ENCODE results near the gene HS6ST3.
"Not testable (repeated sequence)": the region's sequence is repeated elsewhere in the genome, so short reads cannot be mapped to it uniquely, and the experiment has no call there.

The HS6ST3 gene

DNA sequence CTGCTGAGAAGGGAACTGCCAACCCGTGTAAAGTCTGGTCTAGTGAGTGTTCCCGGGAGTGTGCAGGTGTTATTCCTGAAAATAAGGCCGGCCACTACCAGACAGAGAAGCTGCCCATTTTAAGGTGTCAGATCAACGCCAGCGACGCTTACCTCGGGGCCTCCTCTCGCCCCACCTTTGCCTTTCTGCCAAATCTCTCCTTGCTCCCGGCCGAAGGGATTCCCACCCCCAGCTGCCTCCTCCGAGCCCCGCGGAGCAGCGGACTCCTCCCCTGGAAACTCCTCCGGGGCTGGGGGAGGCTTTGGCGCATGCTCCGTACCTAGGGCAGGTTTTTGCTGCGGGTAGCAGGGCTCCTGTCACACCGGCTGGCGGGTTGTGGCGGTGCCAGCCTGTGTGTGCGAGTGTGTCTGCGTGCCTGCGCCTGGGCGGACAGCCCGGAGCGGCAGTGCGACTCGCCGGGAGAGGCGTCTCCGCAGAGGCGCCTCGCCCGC is at the start of gene HS6ST3:
HS6ST3 (plus strand) TSS at position 359 of the 491 bp plus-strand sequence.
- no peak for DNase-seq (ENCODE audit: low read depth, low spot score)

DNA sequence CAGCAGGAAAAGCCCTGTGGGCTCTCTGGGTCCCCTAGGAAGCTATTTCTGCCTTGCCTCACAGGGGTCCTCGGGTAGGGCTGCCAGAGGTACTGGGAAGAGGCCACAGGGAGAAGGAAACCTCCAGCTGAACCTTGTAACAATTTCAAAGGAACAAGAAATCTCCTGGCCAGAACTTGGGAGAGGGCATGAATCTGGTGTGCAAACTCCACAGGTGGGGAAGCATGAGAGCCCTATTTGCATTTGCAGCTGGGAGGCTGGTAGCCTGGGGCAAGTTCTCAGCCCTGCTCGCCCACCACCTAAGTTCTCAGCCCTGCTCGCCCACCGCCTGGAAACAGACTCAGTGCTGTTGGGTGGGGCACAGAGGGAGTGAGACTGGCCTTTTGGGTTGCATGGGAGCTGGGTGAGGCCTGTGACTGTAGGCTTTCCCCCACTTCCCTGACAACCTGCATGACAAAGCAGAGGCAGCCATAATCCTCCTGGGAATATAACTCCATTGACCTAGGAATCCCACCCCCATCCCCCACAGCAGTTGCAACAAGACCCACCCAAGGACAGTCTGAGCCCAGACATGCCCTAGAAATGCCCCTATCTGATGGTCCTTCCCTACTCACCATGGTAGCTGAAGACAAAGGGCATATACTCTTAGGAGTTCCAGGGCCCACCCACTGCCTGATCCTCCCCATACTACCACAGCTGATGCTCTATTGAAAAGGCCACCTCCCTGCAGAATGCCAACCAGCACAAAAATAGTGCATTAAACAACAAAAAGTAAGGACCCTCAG is 48.4 kb upstream of the HS6ST3 start:
- DNase-seq (ENCODE audit: low read depth, low spot score), result no peak

DNA sequence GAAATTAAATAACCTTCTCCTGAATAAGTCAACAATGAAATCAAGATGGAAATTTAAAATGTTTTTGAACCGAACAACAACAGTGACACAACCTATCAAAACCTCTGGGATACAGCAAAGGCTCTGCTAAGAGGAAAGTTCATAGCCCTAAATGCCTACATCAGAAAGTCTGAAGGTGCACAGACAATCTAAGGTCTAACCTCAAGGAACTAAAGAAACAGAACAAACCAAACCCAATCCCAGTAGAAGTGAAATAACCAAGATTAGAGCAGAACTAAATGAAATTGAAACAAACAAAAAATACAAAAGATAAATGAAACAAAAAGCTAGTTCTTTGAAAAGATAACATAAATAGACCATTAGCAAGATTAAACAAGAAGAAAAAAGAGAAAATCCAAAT is 45.7 kb upstream of the HS6ST3 start:
- no peak for DNase-seq (ENCODE audit: low read depth, low spot score)

DNA sequence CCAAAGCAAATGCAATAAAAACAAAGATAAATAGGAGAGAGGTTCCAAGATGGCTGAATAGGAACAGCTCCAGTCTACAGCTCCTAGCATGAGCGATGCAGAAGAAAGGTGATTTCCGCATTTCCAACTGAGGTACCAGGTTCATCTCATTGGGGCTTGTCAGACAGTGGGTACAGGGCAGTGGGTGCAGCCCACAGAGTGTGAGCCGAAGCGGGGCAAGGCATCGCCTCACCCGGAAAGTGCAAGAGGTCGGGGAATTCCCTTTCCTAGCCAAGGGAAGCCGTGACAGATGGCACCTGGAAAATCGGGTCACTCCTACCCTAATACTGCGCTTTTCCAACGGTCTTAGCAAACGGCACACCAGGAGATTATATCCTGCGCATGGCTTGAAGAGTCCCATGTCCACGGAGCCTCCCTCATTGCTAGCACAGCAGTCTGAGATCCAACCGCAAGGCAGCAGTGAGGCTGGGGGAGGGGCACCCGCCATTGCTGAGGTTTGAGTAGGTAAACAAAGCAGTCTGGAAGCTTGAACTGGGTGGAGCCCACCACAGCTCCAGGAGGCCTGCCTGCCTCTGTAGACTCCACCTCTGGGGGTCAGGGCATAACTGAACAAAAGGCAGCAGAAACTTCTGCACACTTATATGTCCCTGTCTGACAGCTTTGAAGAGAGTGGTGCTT is 43.3 kb upstream of the HS6ST3 start:
- DNase-seq (ENCODE audit: low read depth, low spot score), result not testable (repeated sequence)

DNA sequence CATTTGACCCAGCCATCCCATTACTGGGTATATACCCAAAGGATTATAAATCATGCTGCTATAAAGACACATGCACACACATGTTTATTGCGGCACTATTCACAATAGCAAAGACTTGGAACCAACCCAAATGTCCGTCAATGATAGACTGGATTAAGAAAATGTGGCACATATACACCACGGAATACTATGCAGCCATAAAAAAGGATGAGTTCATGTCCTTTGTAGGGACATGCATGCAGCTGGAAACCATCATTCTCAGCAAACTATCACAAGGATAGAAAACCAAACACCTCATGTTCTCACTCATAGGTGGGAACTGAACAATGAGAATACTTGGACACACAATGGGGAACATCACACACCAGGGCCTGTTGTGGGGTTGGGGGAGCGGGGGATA is 39.0 kb upstream of the HS6ST3 start:
- not testable (repeated sequence) for DNase-seq (ENCODE audit: low read depth, low spot score)

DNA sequence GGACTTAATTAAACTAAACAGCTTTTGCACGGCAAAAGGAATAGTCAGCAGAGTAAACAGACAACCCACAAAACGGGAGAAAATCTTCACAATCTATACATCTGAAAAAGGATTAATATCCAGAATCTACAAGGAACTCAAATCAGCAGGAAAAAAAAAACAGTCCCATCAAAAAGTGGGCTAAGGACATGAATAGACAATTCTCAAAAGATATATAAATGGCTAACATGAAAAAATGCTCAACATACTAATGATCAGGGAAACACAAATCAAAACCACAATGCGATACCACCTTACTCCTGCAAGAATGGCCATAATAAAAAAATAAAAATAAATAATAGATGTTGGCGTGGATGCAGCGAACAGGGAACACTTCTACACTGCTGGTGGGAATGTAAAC is 38.4 kb upstream of the HS6ST3 start:
- DNase-seq (ENCODE audit: low read depth, low spot score), result not testable (repeated sequence)

DNA sequence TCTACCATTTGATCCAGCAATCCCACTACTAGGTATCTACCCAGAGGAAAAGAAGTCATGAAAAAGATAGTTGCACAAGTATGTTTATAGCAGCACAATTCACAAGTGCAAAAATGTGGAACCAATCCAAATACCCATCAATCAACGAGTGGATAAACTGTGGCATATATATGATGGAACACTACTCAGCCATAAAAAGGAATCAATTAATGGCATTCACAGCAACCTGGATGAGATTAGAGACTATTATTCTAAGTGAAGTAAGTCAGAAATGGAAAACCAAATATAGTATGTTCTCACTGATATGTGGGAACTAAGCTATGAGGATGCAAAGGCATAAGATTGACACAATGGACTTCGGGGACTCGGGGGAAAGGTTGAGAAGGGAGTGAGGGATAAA is 38.0 kb upstream of the HS6ST3 start:
- not testable (repeated sequence) for DNase-seq (ENCODE audit: low read depth, low spot score)

DNA sequence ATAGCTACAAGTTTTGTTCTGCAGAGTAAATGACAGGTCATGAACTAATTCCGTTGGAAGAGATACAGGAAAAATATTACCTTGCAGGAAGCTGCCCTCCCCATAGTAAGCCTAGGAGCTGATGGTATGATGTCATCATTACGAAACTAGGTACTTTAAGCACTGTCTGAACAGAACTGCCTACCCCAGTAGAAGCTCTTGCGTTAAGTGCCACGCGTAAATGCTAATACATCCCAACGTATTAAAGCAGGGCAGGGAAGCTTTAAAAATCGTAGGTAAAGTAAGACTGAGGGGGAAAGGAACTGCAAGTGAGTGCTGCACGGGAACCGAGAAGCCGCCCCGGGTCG is 37.3 kb upstream of the HS6ST3 start:
- no peak for DNase-seq (ENCODE audit: low read depth, low spot score)

DNA sequence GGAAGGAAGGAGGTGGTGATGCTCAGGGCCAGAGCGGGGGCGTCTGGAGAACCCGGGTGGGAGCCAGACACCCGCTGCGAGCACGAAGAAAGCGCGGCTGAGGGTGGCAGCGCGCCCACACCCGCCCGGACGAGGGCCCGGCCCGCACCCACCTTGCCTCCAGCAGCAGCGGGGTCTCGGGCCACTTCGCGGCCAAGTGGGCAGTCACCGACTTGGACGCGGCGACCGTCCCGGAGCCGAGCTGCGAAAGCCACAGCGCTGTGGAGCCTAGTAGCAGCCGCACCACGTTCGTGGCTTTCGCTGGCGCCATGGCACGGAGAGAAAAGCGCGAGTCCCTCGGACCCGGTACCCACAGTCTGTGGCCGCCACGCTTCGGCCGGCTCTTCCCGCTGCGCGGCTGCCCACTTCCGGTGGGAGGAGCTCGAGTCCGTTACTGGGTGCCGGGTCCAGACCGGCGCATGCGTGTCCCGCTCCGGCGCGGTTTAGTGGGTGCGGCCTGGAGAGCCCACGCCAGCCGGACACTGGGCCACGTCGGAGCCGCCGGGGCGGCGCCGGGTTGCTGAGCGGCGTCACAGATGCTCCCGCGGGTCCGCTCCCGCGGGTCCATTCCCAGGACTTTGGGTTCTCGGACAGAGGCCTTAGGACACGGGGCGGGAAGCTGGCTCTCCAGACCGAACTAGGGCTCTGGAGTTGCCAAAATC is 36.8 kb upstream of the HS6ST3 start, which contains the start of gene UGGT2:
UGGT2 (minus strand) TSS at position 399 of the 701 bp plus-strand sequence; CDS start at position 310, 89 bp downstream.
- no peak for DNase-seq (ENCODE audit: low read depth, low spot score)

DNA sequence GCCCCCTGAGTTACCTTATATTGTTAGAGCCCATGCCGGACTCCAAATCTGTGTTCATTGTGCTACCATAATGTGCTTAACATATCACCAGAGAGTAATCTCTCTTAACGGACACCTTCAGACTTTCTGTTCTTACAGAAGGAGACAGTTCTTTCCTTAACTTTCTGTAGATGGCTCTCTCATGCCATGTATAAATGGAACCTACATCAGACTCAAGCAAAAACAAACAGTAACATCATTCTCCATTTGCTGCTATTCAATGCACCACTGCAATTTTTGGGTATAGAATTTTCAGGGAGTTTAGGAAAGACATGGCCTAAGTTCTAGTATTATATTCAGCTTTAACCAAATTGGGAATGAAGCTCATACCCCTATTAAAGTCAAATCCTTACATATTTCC is 24.1 kb upstream of the HS6ST3 start:
- DNase-seq (ENCODE audit: low read depth, low spot score), result no peak

DNA sequence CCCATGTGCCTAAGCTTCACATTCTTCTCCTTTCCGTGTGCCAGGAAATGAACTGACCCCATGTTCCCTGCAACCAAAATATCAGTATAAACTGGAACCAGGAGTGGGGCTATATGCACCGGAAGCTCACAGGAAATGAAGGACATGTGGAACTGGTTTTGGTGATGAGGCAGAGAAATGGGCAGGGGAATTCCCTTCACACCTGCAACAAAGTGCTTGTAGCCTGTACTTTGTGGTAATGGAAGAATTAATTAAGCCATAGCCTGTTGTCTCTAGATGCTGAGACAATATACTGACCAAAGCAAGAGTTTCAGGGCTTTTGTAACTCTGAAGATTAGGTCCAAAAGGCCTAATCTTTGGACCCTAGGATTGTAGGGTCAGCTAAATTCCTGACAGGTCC is 21.2 kb upstream of the HS6ST3 start:
- DNase-seq (ENCODE audit: low read depth, low spot score), result no peak

DNA sequence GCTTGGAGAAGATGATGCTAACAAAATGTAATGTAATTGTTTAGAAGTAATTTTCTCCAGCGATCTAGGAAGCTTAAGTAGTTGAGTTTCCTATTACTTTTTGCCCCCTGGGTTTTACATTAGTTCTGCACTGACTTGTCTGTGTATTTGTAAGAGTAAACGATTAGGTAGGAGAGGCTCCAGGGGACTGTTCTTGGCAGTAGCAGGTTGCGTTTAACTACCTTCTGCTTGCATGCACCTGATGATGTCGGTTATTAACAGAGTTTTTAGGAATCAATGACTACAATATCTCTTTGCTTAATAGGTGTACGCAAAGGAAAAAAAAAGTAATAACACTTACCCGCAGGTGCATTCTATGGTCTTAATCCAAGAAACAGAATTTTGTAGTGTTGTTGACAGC is 18.4 kb upstream of the HS6ST3 start:
- no peak for DNase-seq (ENCODE audit: low read depth, low spot score)

DNA sequence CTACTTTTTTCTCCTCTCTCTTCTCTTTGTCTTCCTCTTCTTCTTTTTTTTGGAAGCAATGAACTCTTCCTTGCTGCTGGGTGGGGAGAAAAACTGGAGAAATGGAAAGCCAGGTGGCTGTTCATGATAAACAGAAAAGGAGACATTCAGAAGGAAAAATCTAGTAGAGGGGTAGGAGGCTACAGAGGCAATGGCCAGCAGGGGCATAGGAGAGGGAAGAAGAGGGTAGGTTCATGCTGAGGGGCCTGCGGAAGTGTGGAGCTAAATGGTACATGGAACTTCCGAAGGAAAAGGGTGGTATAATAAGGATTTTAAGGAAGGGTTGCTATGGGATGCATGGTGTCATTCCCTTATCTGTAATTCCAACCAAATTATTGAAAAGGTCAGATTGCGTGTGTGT is 17.5 kb upstream of the HS6ST3 start:
- no peak for DNase-seq (ENCODE audit: low read depth, low spot score)

DNA sequence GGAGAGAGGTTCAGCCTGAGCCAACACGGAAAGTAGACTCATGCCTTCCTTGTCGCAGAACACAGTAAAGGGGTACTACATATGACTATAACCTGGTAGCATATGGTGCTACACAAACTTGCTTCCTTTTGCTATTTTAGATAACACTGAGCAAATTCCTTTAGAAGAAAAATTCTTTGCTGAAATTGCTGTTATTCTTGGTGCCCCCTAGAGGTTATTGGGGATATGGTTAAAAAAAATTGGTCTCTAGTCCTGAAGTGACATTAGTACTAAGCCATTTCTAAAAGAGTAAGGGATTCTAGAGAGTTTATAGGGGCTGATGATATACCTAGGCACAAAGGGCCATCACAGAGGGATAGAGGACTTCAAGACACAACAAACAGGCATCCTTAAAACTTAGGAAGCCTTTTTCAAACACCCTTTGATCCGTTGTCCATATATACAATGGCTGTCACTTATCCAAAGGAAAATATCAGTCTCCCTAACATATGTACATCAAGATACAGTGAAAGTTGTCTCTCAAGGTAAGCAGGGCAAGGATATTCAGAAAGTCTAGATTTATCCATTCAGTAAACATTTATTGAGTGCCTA is 13.9 kb upstream of the HS6ST3 start:
- DNase-seq (ENCODE audit: low read depth, low spot score), result no peak

DNA sequence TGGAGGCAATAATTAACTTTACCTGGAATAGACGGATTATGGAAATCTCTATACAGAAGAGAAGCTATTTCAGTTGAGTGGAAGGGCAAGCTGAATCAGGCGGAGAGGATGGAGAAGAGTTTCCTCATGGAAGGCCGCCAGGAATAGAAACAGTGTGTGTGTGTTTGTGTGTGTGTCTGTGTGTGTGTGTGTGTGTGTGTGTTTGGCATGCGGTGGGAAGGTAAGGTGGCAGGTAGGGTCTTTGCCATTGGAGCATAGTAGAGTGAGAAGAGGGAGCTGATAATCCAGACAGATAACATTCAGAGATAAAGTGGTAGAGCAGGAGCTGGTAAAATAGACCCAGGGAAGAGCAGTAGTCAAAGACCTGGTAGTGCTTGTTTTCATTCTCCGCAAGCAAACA is 9.2 kb upstream of the HS6ST3 start:
- no peak for DNase-seq (ENCODE audit: low read depth, low spot score)

DNA sequence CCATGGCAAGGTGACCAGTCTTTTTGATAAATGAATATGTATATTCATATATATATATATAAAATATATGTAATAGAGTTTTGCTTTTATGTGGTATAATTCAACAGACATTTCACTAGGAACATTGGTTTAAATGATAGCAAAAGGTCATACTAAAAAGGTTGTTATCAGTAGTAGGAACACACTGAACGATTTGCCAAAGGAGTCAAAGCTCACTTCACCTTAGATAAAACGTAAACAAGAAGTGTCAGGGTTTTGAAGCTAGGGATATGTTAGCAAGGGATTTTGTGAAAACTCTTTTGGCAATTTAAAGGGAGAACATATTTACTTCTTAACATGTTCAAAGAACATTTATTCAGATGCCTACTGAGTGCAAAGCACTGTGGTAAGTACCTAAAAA is 8.0 kb upstream of the HS6ST3 start:
- no peak for DNase-seq (ENCODE audit: low read depth, low spot score)

DNA sequence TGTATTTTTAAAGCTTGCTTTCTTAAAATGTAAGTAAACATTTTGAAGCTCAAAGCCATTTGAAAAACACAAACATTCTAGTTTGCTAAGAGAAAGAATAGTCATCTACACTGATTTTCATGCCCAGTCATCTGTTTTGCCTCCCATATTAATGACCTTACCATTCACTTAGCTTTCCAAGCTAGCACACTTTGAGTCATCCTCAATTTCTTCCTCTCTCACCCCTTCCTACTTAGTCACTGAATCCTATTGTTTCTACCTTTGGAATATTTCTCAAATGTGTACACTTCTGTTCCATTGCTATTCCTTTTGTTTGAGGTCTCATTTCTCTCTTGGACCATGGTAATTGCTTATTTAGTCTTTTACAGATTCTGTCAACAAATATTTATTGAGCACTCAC is 7.3 kb upstream of the HS6ST3 start:
- DNase-seq (ENCODE audit: low read depth, low spot score), result no peak

DNA sequence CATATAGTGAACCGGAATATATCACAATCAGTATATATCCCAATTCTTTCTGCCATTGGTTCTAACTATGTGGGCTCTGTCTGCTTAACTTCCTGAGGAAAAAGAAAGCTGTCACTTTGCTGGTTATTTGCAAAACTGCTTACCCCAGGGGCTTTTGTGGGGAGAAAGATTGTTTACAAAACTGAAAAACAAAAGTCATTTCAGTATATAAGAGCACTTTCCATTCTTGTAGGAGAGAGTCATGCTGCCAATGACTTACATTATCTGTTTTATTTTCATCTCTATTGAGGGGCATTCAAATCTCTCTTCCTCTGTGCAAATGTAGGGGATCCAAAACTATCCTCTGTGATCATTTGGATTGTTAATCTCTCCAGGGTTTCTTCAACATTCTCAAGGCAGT is 3.2 kb upstream of the HS6ST3 start:
- no peak for DNase-seq (ENCODE audit: low read depth, low spot score)

DNA sequence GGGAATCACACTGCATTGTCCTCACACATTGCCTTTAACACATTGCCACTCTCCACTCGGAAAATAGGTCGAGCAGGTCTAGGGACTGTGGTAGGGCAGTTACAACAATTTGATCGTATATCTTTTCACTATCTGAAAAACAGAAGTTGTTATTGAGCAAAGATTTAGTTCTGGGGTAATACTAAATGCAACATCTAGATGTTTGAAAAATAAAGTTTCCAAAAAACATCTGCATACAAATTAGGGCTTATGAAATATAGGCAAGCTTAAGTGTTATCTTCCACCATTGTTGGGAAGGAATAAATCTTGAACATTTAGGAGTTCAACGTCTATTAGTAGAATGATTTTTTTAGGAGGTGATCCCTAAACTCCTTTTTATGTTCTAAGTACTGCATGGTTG is 768 bp upstream of the HS6ST3 start:
- DNase-seq (ENCODE audit: low read depth, low spot score), result no peak

DNA sequence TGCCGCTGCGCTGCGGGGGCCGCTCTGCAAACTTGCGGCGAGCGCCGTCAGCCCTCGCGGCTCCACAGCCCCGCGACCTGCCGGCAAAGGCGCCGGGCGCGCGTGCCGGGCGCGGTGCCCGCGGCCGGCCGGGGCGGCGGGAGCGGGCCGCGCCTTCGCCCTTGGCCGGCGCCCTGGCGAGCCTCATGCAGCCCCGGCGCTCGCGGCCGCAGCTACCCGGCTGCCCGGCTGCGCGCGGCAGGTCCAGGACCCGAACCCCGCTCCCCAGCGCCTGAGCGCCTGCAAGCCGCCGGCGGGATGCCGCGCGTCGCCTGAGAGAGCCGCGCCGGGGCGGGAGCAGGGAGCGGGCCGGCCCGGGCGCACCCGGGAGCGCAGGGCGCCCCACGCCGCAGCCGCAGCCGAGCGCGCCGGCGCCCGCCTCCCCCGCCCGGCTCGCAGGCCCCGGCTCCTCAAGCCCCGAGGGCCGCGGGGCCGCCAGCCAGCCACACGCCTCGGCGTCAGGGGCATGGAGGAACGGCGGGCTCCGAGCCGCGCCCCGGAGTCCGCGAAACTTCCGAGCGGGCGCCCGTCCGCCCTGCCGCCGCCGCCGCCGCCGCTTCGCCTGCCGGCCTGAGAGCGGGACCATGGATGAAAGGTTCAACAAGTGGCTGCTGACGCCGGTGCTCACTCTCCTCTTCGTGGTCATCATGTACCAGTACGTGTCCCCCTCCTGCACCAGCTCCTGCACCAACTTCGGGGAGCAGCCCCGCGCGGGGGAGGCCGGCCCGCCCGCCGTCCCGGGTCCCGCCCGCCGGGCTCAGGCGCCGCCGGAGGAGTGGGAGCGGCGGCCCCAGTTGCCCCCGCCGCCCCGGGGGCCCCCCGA is 564 bp downstream of the HS6ST3 start:
- DNase-seq (ENCODE audit: low read depth, low spot score), result no peak
